BE2C (cell line): ENCODE results near the gene RPS21.
A peak's percentile ranks its signal among the peaks of the same experiment; 100 is the strongest.

Source experiments
- DNase-seq: peaks from one replicate; pipeline ENCODE4 v3.0.0-alpha.2; 2020
- H3K27me3 ChIP-seq: fragments of 250-450 bp; sonication (Bioruptor Pico); 2 replicates; pipeline ENCODE4 v1.5.1; 2020; ENCODE audit warnings: mild to moderate bottlenecking
- H3K36me3 ChIP-seq: fragments of 250-450 bp; sonication (Bioruptor Pico); 2 replicates; pipeline ENCODE4 v1.5.1; 2020; ENCODE audit warnings: mild to moderate bottlenecking
- H3K4me1 ChIP-seq: fragments of 250-450 bp; sonication (Bioruptor Pico); 2 replicates; pipeline ENCODE4 v1.5.1; 2020
- H3K4me3 ChIP-seq: 2 replicates; pipeline ENCODE4 v1.5.1; 2011; ENCODE audit warnings: low read depth, low read length
- H3K9me3 ChIP-seq: fragments of 250-450 bp; sonication (Bioruptor Pico); 2 replicates; pipeline ENCODE4 v1.5.1; 2020
- TF ChIP-seq, protein P1 (sequence below): IDR thresholded peaks from 2 replicates; pipeline ENCODE4 v1.5.1; 2012; ENCODE audit warnings: mild to moderate bottlenecking, low read depth, low read length

RPS21 gene

DNA sequence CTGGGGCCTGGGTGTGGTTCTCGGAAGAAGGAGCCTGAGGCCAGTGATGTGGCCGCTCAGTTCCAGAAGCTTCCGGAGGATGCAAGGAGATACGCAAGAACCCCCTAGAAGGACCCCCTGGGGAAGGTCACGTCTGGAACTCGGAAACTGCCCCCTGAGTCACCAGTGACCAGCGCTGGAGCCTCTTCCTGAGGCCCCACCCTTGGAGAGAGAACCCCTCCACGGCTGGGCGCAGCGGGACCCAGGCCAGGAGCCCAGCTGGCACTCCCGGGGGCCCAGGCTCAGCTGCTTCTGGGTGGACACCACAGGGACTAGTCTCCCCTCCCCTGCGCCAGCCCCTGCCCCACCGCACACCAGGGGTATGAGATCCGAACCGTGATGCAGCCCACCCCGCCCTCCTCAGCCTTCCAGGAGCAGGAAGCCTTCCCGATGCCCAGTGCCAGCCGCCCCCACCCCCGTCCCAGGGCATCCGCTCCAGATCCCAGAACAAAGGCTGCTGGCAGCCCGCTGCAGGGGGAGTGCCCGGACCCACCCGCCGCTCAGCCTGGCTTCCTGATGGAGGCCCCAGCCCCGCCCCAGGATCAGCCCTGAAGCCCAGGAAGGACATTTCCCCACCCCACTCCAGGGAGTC lies 27.3 kb upstream of the RPS21 start:
- Histone ChIP-seq H3K4me1 (peaks cover 45% of the 10 kb centered on the region), H3K27me3 (no peaks in the 10 kb centered on the region), H3K4me3 (no peak overlapping the region), H3K36me3 (no peaks in the 10 kb centered on the region), H3K9me3 (no peaks in the 10 kb centered on the region)
- TF ChIP-seq, protein P1, sequence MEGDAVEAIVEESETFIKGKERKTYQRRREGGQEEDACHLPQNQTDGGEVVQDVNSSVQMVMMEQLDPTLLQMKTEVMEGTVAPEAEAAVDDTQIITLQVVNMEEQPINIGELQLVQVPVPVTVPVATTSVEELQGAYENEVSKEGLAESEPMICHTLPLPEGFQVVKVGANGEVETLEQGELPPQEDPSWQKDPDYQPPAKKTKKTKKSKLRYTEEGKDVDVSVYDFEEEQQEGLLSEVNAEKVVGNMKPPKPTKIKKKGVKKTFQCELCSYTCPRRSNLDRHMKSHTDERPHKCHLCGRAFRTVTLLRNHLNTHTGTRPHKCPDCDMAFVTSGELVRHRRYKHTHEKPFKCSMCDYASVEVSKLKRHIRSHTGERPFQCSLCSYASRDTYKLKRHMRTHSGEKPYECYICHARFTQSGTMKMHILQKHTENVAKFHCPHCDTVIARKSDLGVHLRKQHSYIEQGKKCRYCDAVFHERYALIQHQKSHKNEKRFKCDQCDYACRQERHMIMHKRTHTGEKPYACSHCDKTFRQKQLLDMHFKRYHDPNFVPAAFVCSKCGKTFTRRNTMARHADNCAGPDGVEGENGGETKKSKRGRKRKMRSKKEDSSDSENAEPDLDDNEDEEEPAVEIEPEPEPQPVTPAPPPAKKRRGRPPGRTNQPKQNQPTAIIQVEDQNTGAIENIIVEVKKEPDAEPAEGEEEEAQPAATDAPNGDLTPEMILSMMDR, result no peak
- DNase-seq, result peak; percentile 10

DNA sequence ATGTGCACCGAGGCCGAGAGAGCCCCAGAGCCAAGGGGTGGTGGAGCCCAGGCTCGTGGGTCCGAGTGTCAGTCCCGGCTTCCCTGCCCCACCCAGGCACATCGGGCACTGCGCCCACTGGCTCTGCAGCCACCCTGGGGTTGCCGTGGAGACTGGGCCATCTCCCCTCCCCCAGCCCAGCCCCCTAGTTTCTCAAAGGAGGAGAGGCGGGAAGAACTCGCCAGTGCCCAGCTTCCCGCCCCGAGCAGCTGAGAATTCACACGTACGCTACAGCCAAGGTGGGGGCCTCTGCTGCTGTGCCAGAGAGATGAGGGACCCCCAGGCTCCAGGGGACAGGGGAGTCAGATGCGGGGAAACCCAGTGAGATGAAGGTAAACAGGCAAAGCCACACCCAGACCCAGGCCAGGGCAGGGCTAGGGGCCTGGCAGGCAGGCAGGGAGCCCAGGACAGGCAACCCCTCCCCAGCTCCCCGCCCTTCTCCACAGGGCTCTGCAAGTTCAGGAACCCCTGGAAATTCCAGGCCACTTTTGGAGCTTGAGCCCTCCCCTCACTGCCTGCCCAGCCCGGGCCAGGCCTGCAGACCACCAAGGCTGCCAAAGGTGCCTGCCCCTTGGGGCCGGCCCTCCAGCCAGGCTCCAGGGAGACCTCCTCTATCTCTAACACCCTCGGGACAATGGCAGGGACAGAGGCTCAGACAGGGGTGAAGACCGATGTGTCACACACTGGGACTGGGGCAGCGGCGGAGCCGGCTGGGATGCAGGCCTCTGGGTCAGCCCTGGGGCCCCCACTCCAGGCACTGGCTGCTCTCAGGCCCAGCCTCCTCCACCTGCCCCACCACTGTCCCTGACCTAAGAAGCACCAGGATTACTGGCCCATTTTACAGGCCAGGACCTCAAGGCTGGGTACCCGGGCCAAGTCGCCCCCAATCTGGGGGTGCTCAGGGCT lies 25.8 kb upstream of the RPS21 start:
- Histone ChIP-seq H3K27me3 (no peaks in the 10 kb centered on the region), H3K4me3 (no peak overlapping the region), H3K9me3 (no peaks in the 10 kb centered on the region), H3K36me3 (no peaks in the 10 kb centered on the region), H3K4me1 (peaks cover 36% of the 10 kb centered on the region)
- TF ChIP-seq, protein P1, result no peak
- peak; percentile 23 for DNase-seq

DNA sequence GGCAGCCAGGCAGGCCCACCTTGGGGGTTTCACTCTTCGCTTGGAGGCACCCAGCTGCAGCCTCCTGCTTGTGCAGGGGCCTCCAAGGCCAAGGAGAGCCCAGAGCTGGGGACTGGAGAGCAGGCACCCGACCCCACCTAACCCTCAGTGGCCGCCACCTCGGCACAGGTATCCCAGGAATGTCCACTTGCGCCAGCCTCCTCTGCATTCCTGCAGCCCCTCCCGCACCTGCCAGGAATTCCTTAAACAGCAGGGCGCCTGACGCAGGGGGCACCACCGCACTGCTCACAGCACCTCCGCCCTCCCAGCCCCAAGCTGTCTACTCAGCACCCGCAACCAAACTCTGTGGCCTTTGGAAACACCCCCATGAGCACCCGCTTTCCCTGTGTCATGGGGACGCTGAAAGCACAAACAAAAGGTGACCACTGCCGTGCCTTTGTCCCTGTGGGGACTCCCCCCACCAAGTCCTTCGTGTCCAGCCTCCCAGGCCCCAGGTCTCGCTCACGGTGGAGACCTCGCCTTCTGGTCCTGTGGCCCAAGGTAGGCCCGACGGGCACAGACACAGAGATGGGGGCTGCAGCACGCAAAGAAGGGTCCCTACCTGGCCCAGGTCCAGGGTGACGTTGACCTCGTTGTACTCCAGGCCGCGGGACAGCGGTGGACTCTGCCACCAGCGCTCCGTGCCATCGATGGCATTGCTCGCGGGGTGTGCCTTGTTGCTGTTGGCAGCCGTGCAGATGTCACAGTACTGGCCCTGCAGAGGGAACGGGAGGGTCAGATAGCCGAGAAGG lies 24.9 kb upstream of the RPS21 start:
- TF ChIP-seq, protein P1, result no peak
- no peaks in the 10 kb centered on the region for H3K9me3 ChIP-seq
- H3K4me3 ChIP-seq, result no peak overlapping the region
- peaks cover 27% of the 10 kb centered on the region for H3K4me1 ChIP-seq
- peak; percentile 10 for DNase-seq
- no peaks in the 10 kb centered on the region for H3K27me3 ChIP-seq
- no peaks in the 10 kb centered on the region for H3K36me3 ChIP-seq

DNA sequence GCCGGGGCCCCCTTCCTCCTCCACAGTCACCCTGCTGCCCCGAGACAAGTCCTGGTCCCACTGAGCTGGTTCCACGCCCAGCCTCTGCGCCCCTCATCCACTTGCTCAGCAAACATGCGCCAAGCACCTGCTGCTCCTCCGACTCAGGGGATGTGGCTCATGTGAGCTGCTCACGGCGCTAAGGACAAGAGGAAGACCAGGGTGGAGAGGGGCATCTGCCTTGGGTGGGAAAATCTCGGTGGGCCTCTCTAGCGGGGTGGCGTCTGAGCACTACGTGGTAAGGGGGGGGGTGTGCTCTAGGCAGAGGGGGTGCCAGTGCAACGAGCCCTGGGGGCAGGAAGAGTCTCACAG lies 24.3 kb upstream of the RPS21 start:
- TF ChIP-seq, protein P1, result no peak
- Histone ChIP-seq H3K36me3 (no peaks in the 10 kb centered on the region), H3K4me1 (peaks cover 23% of the 10 kb centered on the region), H3K27me3 (peaks cover 2% of the 10 kb centered on the region; the same call in 1 of the 2 replicates), H3K9me3 (no peaks in the 10 kb centered on the region), H3K4me3 (no peak overlapping the region)
- no peak for DNase-seq

DNA sequence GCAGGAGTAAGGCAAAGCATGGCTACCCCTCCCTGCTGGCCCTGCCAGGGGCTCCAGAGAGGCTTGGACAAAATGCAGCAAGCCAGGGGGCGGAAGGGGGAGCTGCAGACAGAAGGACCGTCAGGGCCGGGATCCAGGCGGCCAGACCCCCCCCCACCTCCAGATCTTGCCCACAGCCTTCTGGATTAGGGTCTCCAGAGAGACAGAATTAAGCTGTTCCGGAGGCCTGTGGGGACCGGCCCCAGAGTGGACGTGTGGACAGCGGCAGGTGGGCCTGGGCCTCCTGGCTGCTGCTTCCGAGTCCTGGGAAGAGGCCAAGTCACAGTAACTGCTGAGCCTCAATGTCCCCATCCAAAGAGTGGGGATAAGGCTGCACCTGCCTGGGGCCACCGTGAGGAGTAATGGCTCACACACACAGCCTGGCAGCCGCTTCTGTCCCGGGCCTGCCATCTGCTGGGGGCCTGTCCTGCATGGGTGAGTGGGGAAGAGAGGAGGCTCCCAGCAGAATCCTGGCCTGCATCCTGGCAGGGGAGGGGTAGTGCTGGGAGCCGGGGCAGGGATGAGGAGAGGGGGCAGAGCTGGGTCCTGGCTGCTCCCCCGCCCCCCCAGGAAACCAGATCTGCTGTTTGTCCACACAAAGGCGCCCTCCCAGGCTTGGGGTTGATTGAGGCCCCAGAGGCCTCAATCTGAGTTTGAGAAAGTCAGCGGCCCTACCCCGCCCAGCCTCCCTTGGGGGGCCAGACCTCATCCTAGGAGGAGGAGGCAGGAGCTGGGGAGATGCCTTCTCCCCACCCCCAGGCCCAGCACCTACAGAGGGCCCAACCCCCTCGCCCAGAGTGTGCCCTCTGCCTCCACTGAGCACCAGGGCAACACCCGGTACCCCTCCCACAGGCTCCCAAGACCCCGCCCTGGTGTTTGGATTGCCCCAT lies 23.6 kb upstream of the RPS21 start:
- Histone ChIP-seq H3K4me1 (peaks cover 25% of the 10 kb centered on the region), H3K27me3 (peaks cover 3% of the 10 kb centered on the region; the same call in 1 of the 2 replicates), H3K4me3 (no peak overlapping the region), H3K36me3 (no peaks in the 10 kb centered on the region), H3K9me3 (no peaks in the 10 kb centered on the region)
- DNase-seq, result peak; percentile 52
- TF ChIP-seq, protein P1, result peak; percentile 23; the same call in 1 of the 2 replicates
